ENCODE measurements around the gene TUBGCP6. TPM values are rescaled to one million over a fixed set of nuclear protein-coding genes. Genes with fewer than 3 reads are reported as not detected.

TUBGCP6 gene
- total and polyA plus RNA-seq, 2 donors (not counting 3 experiments of a cell fraction or from before 2014, with no cell fraction given), result 33.1 to 45.3 TPM

- dilution Hi-C loops (cut with MboI; ENCODE audit: extremely low pct_ligation_motif_present, low sequenced_read_pairs), result no loop called here
- CTCF ChIA-PET, result no interaction called here
- FAIRE-seq, result no peak
Measured at GRCh38 chr22:50277761-50278160, 32.9 kb upstream of the TUBGCP6 start.

More at GRCh38 chr22:50277761-50278160, 32.9 kb upstream of the TUBGCP6 start:
- Histone ChIP-seq H3K4me2 (ENCODE audit: insufficient read depth, low read length) (no peak overlapping the region), H3K4me1 (ENCODE audit: control insufficient read depth, extremely low read depth, insufficient read depth, low read length) (peaks cover 2% of the 10 kb centered on the region), H3K9me3 (replicated peaks; ENCODE audit: control insufficient read depth, insufficient read depth, low read length) (no peaks in the 10 kb centered on the region), H3K79me2 (ENCODE audit: control insufficient read depth, insufficient read depth, low read length) (no peaks in the 10 kb centered on the region), H3K9ac (replicated peaks; ENCODE audit: extremely low read depth, insufficient read depth, low read length) (no peak overlapping the region), H3K27me3 (ENCODE audit: control insufficient read depth in 2 of 2, insufficient read depth in 2 of 2, low read length in 2 of 2) (no peaks in the 10 kb centered on the region), H3K9me1 (replicated peaks; ENCODE audit: control insufficient read depth, extremely low read depth, insufficient read depth, low read length) (no peaks in the 10 kb centered on the region), H2AFZ (ENCODE audit: low read depth, low read length) (no peak overlapping the region), H3K4me3 (replicated peaks in 1 of 3; ENCODE audit: insufficient read depth in 1 of 3, low read depth in 1 of 3, low read length in 3 of 3) (no peak overlapping the region), H3K27ac (ENCODE audit: insufficient read depth, low read depth, low read length) (no peak overlapping the region), H3K36me3 (ENCODE audit: control insufficient read depth in 2 of 2, extremely low read depth in 1 of 2, insufficient read depth in 2 of 2, low read length in 2 of 2) (peaks cover 34 to 64% of the 10 kb centered on the region in 2 experiments), H4K20me1 (replicated peaks; ENCODE audit: control insufficient read depth, extremely low read depth, insufficient read depth, low read length) (no peaks in the 10 kb centered on the region)
- POLR2A ChIA-PET, result no interaction called here
- no peak for DNase-seq (ENCODE audit: low read depth, low spot score)
- BruUV-seq (replicated peaks), result no TSS peak
- TF ChIP-seq EZH2 (IDR thresholded peaks at IDR 0.05; ENCODE audit: borderline replicate concordance, low read depth, low read length, severe bottlenecking) (no peak), JUN (IDR thresholded peaks at IDR 0.05; ENCODE audit: borderline replicate concordance, insufficient read depth, insufficient read length, low read depth) (no peak), CTCF (IDR thresholded peaks at IDR 0.05; ENCODE audit: extremely low read depth in 1 of 2, insufficient read depth in 1 of 2, low read depth in 1 of 2, low read length in 2 of 2) (no peak), MAX (IDR thresholded peaks at IDR 0.05; ENCODE audit: insufficient read depth, insufficient read length) (no peak), GATA2 (IDR thresholded peaks at IDR 0.05; ENCODE audit: insufficient read depth, insufficient read length, low read depth, low read length) (no peak), MYC (IDR thresholded peaks at IDR 0.05; ENCODE audit: low read depth, low read length) (no peak), POLR2A (IDR thresholded peaks at IDR 0.05; ENCODE audit: low read depth, low read length) (no peak), FOS (IDR thresholded peaks at IDR 0.05; ENCODE audit: borderline replicate concordance, insufficient read depth, low read length) (no peak), POLR2AphosphoS5 (IDR thresholded peaks at IDR 0.05; ENCODE audit: insufficient read depth, low read depth, low read length) (no peak)
- intact Hi-C loops (cut with micrococcal nuclease), result no loop called here

Measured in endothelial cell of umbilical vein (primary cell).